ENCODE results near the gene CT45A10. TPM values are rescaled to one million over a fixed set of nuclear protein-coding genes. Genes with fewer than 3 reads are reported as not detected.

The CT45A10 gene, protein sequence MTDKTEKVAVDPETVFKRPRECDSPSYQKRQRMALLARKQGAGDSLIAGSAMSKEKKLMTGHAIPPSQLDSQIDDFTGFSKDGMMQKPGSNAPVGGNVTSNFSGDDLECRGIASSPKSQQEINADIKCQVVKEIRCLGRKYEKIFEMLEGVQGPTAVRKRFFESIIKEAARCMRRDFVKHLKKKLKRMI
- not detected for total RNA-seq (2013)
- polyA plus RNA-seq, result not detected
- not detected in 2 replicates for polyA minus RNA-seq
- total RNA-seq, result 0 to 0.08 (median 0) reads per million in 11 experiments

DNA sequence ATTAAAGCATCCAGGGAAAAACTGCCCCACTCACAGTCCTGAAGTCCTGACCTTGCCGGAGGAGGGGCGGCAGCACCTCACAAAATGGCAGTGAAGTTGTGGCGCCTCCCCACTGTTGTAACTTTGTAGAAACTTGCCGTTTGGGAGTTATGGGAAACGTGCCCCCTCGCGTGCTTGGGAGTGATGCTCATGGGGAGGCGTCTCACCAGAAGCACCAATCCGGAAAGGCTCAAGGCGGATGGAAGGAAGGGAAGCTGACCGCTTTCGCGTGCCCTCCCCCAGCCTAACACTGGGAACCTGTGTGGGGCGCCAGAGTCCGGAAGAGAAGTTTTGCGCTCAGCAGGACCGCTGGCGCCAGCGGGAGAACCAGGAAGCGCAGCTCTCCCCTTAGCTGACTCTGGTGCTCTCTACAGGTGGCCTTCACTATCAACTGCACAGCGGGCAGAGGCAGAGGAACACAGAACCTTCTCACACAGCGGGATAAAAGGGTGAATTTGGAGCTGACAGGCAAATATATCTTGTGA is at the start of gene CT45A10, which contains the start of gene SAGE1:
Gene CT45A10 (minus strand): TSS at position 151 of the 524 bp plus-strand sequence. CDS start 8,100 bp downstream, outside the sequence.
Gene SAGE1 (plus strand): TSS at position 423 of the 524 bp plus-strand sequence. CDS start 2,527 bp downstream, outside the sequence.
- H3K4me2 ChIP-seq (replicated peaks; ENCODE audit: extremely low read depth, low read length, poor library complexity, severe bottlenecking), result no peak within 1 kb of the TSS

More for the DNA sequence above, at the start of gene CT45A10, which contains the start of gene SAGE1:
- Histone ChIP-seq H3K27ac (ENCODE audit: low read depth in 1 of 2, low read length in 2 of 2) (no peak within 1 kb of the TSS), H3K9ac (ENCODE audit: insufficient read depth, low read length, poor library complexity, severe bottlenecking) (no peak within 1 kb of the TSS), H3K9me3 (replicated peaks in 1 of 2; ENCODE audit: control insufficient read depth in 1 of 2, insufficient read depth in 1 of 2, low read length in 2 of 2) (peaks cover 0 to 11% of the 10 kb centered on the region in 2 donors), H3K4me3 (replicated peaks in 1 of 3; ENCODE audit: low read depth in 2 of 3, low read length in 3 of 3) (no peak within 1 kb of the TSS), H4K20me1 (ENCODE audit: insufficient read depth, low read length) (no peaks in the 10 kb centered on the region), H2AFZ (ENCODE audit: insufficient read depth, low read depth, low read length, poor library complexity, severe bottlenecking) (no peak within 1 kb of the TSS), H3K79me2 (ENCODE audit: insufficient read depth, low read length) (no peaks in the 10 kb centered on the region), H3K27me3 (ENCODE audit: control insufficient read depth in 2 of 2, insufficient read depth in 2 of 2, low read length in 2 of 2) (no peaks in the 10 kb centered on the region), H3K36me3 (replicated peaks in 1 of 2; ENCODE audit: control insufficient read depth in 1 of 2, insufficient read depth in 2 of 2, low read length in 2 of 2) (no peaks in the 10 kb centered on the region), H3K4me1 (ENCODE audit: control insufficient read depth in 1 of 2, insufficient read depth in 2 of 2, low read length in 2 of 2) (no peaks in the 10 kb centered on the region)
- Mint-ChIP-seq H3K27ac (peak within 1 kb of the TSS in 1 of 7 donors; percentile 41), H3K9me3 (peaks cover 5 to 17% (median 8%) of the 10 kb centered on the region in 7 donors), H3K36me3 (no peaks in the 10 kb centered on the region), H3K27me3 (ENCODE audit: low read depth in 3 of 3) (peaks cover 0 to 3% (median 0%) of the 10 kb centered on the region in 3 donors), H3K4me3 (no peak within 1 kb of the TSS), H3K4me1 (no peaks in the 10 kb centered on the region)
- intact Hi-C loops (cut with micrococcal nuclease), result no loop called here
- 100% methylated on average over 6 of the region's 22 CpGs for WGBS (ENCODE audit: insufficient coverage)
- no peak for DNase-seq
- TF ChIP-seq, protein P1, sequence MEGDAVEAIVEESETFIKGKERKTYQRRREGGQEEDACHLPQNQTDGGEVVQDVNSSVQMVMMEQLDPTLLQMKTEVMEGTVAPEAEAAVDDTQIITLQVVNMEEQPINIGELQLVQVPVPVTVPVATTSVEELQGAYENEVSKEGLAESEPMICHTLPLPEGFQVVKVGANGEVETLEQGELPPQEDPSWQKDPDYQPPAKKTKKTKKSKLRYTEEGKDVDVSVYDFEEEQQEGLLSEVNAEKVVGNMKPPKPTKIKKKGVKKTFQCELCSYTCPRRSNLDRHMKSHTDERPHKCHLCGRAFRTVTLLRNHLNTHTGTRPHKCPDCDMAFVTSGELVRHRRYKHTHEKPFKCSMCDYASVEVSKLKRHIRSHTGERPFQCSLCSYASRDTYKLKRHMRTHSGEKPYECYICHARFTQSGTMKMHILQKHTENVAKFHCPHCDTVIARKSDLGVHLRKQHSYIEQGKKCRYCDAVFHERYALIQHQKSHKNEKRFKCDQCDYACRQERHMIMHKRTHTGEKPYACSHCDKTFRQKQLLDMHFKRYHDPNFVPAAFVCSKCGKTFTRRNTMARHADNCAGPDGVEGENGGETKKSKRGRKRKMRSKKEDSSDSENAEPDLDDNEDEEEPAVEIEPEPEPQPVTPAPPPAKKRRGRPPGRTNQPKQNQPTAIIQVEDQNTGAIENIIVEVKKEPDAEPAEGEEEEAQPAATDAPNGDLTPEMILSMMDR (IDR thresholded peaks at IDR 0.05), result no peak

Data from CD14-positive monocyte (primary cell).